HEK293T (cell line): ENCODE results near the gene FCN3.

Experiments used
- ARNT ChIP-seq: fragments of 450-650 bp; IDR thresholded peaks from 2 replicates; pipeline ENCODE4 v1.6.1; 2017; ENCODE audit warnings: mild to moderate bottlenecking
- BHLHE40 ChIP-seq: fragments of 450-650 bp; IDR thresholded peaks from 2 replicates; pipeline ENCODE4 v1.6.1; 2016; ENCODE audit warnings: mild to moderate bottlenecking, moderate library complexity, borderline replicate concordance
- CTBP1 ChIP-seq: fragments of 450-650 bp; IDR thresholded peaks from 2 replicates; pipeline ENCODE4 v1.6.1; 2016; ENCODE audit warnings: borderline replicate concordance
- FOXA1 ChIP-seq: fragments of 450-650 bp; IDR thresholded peaks from 2 replicates; pipeline ENCODE4 v1.6.1; 2016; ENCODE audit warnings: mild to moderate bottlenecking
- FOXK2 ChIP-seq: fragments of 450-650 bp; IDR thresholded peaks from 2 replicates; pipeline ENCODE4 v1.6.1; 2016; ENCODE audit warnings: mild to moderate bottlenecking
- FOXM1 ChIP-seq: fragments of 450-650 bp; IDR thresholded peaks from 2 replicates; pipeline ENCODE4 v1.6.1; 2017; ENCODE audit warnings: mild to moderate bottlenecking, borderline replicate concordance
- HDGF ChIP-seq: fragments of 450-650 bp; IDR thresholded peaks from 2 replicates; pipeline ENCODE4 v1.6.1; 2017; ENCODE audit warnings: antibody characterized with exemption, borderline replicate concordance
- L3MBTL2 ChIP-seq: fragments of 450-650 bp; conservative IDR thresholded peaks from 2 replicates; pipeline ENCODE4 v1.6.1; 2016; ENCODE audit warnings: mild to moderate bottlenecking
- LEF1 ChIP-seq: fragments of 450-650 bp; IDR thresholded peaks from 2 replicates; pipeline ENCODE4 v1.6.1; 2017; ENCODE audit warnings: mild to moderate bottlenecking, borderline replicate concordance
- NFRKB ChIP-seq: fragments of 450-650 bp; IDR thresholded peaks from 2 replicates; pipeline ENCODE4 v1.6.1; 2016; ENCODE audit warnings: mild to moderate bottlenecking, moderate library complexity
- PKNOX1 ChIP-seq: fragments of 450-650 bp; IDR thresholded peaks from 2 replicates; pipeline ENCODE4 v1.6.1; 2016
- SP1 ChIP-seq: fragments of 450-650 bp; IDR thresholded peaks from 2 replicates; pipeline ENCODE4 v1.6.1; 2017
- TARDBP ChIP-seq: fragments of 450-650 bp; IDR thresholded peaks from 2 replicates; pipeline ENCODE4 v1.6.1; 2016

- TF ChIP-seq FOXM1 (no peak), BHLHE40 (no peak), PKNOX1 (no peak), SP1 (peak; percentile 83), ARNT (no peak), NFRKB (no peak), FOXK2 (no peak), TARDBP (no peak), L3MBTL2 (no peak), LEF1 (no peak), HDGF (no peak), CTBP1 (no peak), FOXA1 (no peak)
Observed at GRCh38 chr1:27365372-27366112, 9.1 kb downstream of the FCN3 start.
